Hepatocyte (in vitro differentiated cells): ENCODE data around the gene S100Z. TPM values are rescaled to one million over a fixed set of nuclear protein-coding genes. Genes with fewer than 3 reads are reported as not detected.
"Not testable (repeated sequence)": the region's sequence is repeated elsewhere in the genome, so short reads cannot be mapped to it uniquely, and the experiment has no call there.

ENCODE experiments used
- DNase-seq: peaks from one replicate; pipeline ENCODE4 v3.0.0-alpha.2; 2016; ENCODE audit warnings: low spot score
- H2AFZ ChIP-seq: fragments of 200-600 bp; sonication (generic); 2 replicates; pipeline ENCODE4 v1.6.0; 2016; ENCODE audit warnings: antibody characterized with exemption, mild to moderate bottlenecking
- H3K27ac ChIP-seq: fragments of 200-600 bp; sonication (generic); 2 replicates; pipeline ENCODE4 v1.5.1; 2016; ENCODE audit warnings: mild to moderate bottlenecking
- H3K27me3 ChIP-seq: fragments of 200-600 bp; sonication (generic); 2 replicates; pipeline ENCODE4 v1.6.1; 2016
- H3K36me3 ChIP-seq: fragments of 200-600 bp; sonication (generic); replicated peaks from 2 replicates; pipeline ENCODE4 v1.5.1; 2016; ENCODE audit warnings: low read depth; ENCODE audit not compliant: insufficient read depth
- H3K4me1 ChIP-seq: fragments of 200-600 bp; sonication (generic); 2 replicates; pipeline ENCODE4 v1.5.1; 2016; ENCODE audit warnings: mild to moderate bottlenecking, moderate library complexity; ENCODE audit not compliant: insufficient read depth
- H3K4me2 ChIP-seq: fragments of 200-600 bp; sonication (generic); 2 replicates; pipeline ENCODE4 v1.6.0; 2016
- H3K4me3 ChIP-seq: fragments of 200-600 bp; sonication (generic); 2 replicates; pipeline ENCODE4 v1.5.1; 2016; ENCODE audit warnings: mild to moderate bottlenecking
- H3K79me2 ChIP-seq: fragments of 200-600 bp; sonication (generic); 2 replicates; pipeline ENCODE4 v1.6.0; 2017; ENCODE audit warnings: mild to moderate bottlenecking
- H3K9me2 ChIP-seq: fragments of 200-600 bp; sonication (generic); replicated peaks from 2 replicates; pipeline ENCODE4 v1.6.0; 2017; ENCODE audit warnings: mild to moderate bottlenecking; ENCODE audit not compliant: insufficient read depth
- H3K9me3 ChIP-seq: fragments of 200-600 bp; sonication (generic); 2 replicates; pipeline ENCODE4 v1.5.1; 2016; ENCODE audit warnings: low read depth, mild to moderate bottlenecking
- H4K20me1 ChIP-seq: fragments of 200-600 bp; sonication (generic); 2 replicates; pipeline ENCODE4 v1.6.0; 2016; ENCODE audit warnings: mild to moderate bottlenecking; ENCODE audit not compliant: insufficient read depth, poor library complexity, severe bottlenecking
- EZH2 ChIP-seq: fragments of 200-600 bp; sonication (generic); IDR thresholded peaks from 2 replicates; pipeline ENCODE4 v1.6.1; 2016; ENCODE audit warnings: antibody characterized with exemption, mild to moderate bottlenecking, borderline replicate concordance
- EZH2phosphoT487 ChIP-seq: fragments of 200-600 bp; sonication (generic); IDR thresholded peaks from one replicate; pipeline ENCODE4 v1.6.1; 2018; ENCODE audit warnings: antibody characterized with exemption, mild to moderate bottlenecking, low read depth, moderate library complexity; ENCODE audit not compliant: unreplicated experiment, severe bottlenecking
- WGBS: methylation state at CpG from one replicate; pipeline ENCODE4 v1.1.6; 2016; ENCODE audit warnings: low lambda C conversion rate; ENCODE audit errors: missing lambda C conversion rate; 5-methylcytosine and 5-hydroxymethylcytosine counted together
- polyA plus RNA-seq: library from polyadenylated mRNA; unstranded; fragments of >200 nt; fragmentation: Nextera tagmentation; extraction: Ambion mirVana; gene quantifications from 2 replicates; pipeline ENCODE4 v1.2.1, GENCODE V29; 2016
- total RNA-seq: library from RNA; depleted of rRNA; stranded (reverse); fragments of >200 nt; gene quantifications from 2 replicates; pipeline ENCODE4 v1.2.3, GENCODE V29; 2014
- TF ChIP-seq, protein P1 (sequence below): fragments of 200-600 bp; sonication (generic); IDR thresholded peaks from 2 replicates; pipeline ENCODE4 v1.5.1; 2016; ENCODE audit warnings: antibody characterized with exemption, mild to moderate bottlenecking; ENCODE audit not compliant: poor library complexity

The S100Z gene
- total and polyA plus RNA-seq, 2 experiments from 2014 or later, result 0.51 to 1.4 TPM

- WGBS, result 91% methylated on average over 3 of the region's 3 CpGs
- no peak for TF ChIP-seq EZH2
- TF ChIP-seq, protein P1, sequence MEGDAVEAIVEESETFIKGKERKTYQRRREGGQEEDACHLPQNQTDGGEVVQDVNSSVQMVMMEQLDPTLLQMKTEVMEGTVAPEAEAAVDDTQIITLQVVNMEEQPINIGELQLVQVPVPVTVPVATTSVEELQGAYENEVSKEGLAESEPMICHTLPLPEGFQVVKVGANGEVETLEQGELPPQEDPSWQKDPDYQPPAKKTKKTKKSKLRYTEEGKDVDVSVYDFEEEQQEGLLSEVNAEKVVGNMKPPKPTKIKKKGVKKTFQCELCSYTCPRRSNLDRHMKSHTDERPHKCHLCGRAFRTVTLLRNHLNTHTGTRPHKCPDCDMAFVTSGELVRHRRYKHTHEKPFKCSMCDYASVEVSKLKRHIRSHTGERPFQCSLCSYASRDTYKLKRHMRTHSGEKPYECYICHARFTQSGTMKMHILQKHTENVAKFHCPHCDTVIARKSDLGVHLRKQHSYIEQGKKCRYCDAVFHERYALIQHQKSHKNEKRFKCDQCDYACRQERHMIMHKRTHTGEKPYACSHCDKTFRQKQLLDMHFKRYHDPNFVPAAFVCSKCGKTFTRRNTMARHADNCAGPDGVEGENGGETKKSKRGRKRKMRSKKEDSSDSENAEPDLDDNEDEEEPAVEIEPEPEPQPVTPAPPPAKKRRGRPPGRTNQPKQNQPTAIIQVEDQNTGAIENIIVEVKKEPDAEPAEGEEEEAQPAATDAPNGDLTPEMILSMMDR, result no peak
- no peak for TF ChIP-seq EZH2phosphoT487
Observed at GRCh38 chr5:76943006-76943405, 93.2 kb downstream of the S100Z start.

GRCh38 chr5:76944638-76945037, 94.8 kb downstream of the S100Z start:
- no peak for DNase-seq
- 64% methylated on average over 5 of the region's 5 CpGs for WGBS
- Histone ChIP-seq H3K4me3 (no peak overlapping the region), H3K79me2 (no peaks in the 10 kb centered on the region), H3K4me1 (peaks cover 9% of the 10 kb centered on the region), H3K9me3 (no peaks in the 10 kb centered on the region), H3K27me3 (no peaks in the 10 kb centered on the region), H2AFZ (no peak overlapping the region), H4K20me1 (no peaks in the 10 kb centered on the region), H3K27ac (no peak overlapping the region), H3K36me3 (no peaks in the 10 kb centered on the region), H3K4me2 (no peak overlapping the region), H3K9me2 (no peaks in the 10 kb centered on the region)
- TF ChIP-seq EZH2phosphoT487, result no peak

More at GRCh38 chr5:76943006-76943405, 93.2 kb downstream of the S100Z start:
- no peak overlapping the region for H3K4me2 ChIP-seq
- no peaks in the 10 kb centered on the region for H3K79me2 ChIP-seq
- no peak overlapping the region for H2AFZ ChIP-seq
- no peak for DNase-seq
- peaks cover 9% of the 10 kb centered on the region for H3K4me1 ChIP-seq
- no peaks in the 10 kb centered on the region for H3K9me3 ChIP-seq
- H3K36me3 ChIP-seq, result no peaks in the 10 kb centered on the region
- H3K27me3 ChIP-seq, result no peaks in the 10 kb centered on the region
- H3K9me2 ChIP-seq, result no peaks in the 10 kb centered on the region
- no peaks in the 10 kb centered on the region for H4K20me1 ChIP-seq
- H3K27ac ChIP-seq, result no peak overlapping the region
- H3K4me3 ChIP-seq, result no peak overlapping the region

GRCh38 chr5:76945238-76945637, 95.4 kb downstream of the S100Z start:
- not testable (repeated sequence) for H3K9me2 ChIP-seq, H3K27me3 ChIP-seq, H3K27ac ChIP-seq, H3K36me3 ChIP-seq, DNase-seq, H3K79me2 ChIP-seq, H3K9me3 ChIP-seq, H3K4me3 ChIP-seq, H3K4me1 ChIP-seq, H4K20me1 ChIP-seq
- 33% methylated on average over 9 of the region's 9 CpGs for WGBS
- Histone ChIP-seq H2AFZ (peak overlapping the region; percentile 37), H3K4me2 (peak overlapping the region; percentile 56)

DNA sequence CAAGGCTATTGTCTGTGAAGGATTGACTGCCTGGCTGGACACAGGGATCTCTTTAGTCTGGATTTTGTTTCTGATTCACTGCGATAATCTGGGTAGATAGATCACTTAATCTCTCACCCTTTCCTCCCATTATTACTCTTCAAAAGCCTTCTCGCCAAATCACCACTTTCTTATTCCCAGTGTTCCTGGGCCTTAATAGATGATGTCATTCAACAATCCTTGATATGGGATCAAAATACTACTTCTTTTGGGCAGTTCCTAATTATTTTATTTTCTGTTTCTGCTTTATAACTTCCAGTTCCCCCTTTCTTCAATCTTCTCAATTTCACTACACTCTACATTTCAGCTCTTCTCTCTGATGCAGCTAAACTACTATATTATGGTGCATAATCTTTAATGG, 96.3 kb downstream of the S100Z start:
- Histone ChIP-seq H3K4me1 (peaks cover 9% of the 10 kb centered on the region), H4K20me1 (no peaks in the 10 kb centered on the region), H3K27ac (no peak overlapping the region), H3K4me3 (no peak overlapping the region), H3K9me2 (no peaks in the 10 kb centered on the region), H3K36me3 (no peaks in the 10 kb centered on the region), H2AFZ (no peak overlapping the region), H3K79me2 (no peaks in the 10 kb centered on the region), H3K9me3 (no peaks in the 10 kb centered on the region), H3K27me3 (no peaks in the 10 kb centered on the region), H3K4me2 (no peak overlapping the region)
- TF ChIP-seq, protein P1, result no peak
- TF ChIP-seq EZH2 (no peak), EZH2phosphoT487 (no peak)
- DNase-seq, result no peak
- WGBS, result 91% methylated on average over 2 of the region's 2 CpGs
